Middle frontal gyrus (tissue), 1 donor: ENCODE results near the gene CLDN10.
"Not testable (repeated sequence)": the region's sequence is repeated elsewhere in the genome, so short reads cannot be mapped to it uniquely, and the experiment has no call there.

Experiments used
- DNase-seq: peaks from one replicate; pipeline ENCODE4 v3.0.0-alpha.2; 2015; ENCODE audit warnings: low spot score; ENCODE audit errors: extremely low spot score

CLDN10 gene

GRCh38 chr13:95541308-95541707 lies 11.2 kb upstream of the CLDN10 start:
- no peak for DNase-seq

DNA sequence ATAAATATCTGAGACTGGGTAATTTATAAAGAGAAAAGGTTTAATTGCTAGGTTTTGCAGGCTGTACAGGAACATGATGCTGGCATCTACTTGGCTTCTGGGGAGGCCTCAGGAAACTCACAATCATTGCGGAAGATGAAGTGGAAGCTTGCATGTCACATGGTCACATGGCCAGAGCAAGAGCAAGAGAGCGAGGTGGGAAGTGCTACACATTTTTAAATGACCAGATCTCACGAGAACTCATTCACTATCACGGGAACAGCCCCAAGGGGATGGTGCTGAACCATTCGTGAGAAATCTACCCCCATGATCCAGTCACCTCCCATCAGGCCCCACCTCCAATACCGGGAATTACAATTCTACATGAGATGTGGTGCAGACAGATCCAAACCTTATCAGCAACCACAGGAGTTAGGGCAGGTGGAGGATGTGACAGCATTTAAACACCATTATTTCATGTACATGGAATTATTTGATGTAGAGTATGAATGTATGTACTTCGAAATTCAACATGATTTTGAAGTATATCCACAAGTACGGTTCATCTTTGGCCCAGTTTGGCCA lies 10.5 kb upstream of the CLDN10 start:
- no peak for DNase-seq

DNA sequence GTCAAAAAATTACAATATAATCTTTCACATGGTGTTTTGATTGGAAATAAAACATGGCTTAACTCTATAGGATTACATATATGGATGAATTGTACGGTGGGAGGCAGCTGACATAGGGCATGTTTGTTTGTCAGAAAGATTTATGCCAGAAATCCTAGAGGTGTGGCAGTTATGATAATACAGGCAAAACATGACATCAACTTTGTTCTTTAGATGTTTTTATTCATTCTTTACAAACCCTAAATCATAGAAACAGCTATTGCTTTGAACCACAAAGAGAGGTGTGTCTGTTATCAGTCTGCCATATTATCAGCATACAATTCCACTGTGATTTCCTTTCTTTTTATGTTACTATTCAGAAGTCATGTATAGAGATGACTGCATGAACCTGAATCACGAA lies 8.2 kb upstream of the CLDN10 start:
- no peak for DNase-seq

DNA sequence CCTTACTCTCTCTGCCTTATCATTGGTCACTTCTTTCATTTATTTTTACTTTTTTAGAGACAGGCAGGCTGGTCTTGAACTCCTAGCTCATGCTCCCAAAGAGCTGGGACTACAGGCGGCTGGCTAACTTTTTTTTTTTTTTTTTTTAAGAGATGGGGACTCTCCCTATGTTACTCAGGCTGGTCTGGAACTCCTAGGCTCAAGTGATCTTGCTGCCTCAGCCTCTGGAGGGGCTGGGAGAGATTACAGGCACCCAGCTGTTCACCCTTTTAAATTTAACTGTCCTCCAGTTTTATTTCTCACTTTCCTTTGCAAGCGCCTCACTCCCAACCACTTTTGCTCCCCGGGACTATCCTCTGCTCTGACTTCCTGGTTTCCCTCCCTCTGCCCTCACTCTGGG lies 5.6 kb upstream of the CLDN10 start:
- no peak for DNase-seq

DNA sequence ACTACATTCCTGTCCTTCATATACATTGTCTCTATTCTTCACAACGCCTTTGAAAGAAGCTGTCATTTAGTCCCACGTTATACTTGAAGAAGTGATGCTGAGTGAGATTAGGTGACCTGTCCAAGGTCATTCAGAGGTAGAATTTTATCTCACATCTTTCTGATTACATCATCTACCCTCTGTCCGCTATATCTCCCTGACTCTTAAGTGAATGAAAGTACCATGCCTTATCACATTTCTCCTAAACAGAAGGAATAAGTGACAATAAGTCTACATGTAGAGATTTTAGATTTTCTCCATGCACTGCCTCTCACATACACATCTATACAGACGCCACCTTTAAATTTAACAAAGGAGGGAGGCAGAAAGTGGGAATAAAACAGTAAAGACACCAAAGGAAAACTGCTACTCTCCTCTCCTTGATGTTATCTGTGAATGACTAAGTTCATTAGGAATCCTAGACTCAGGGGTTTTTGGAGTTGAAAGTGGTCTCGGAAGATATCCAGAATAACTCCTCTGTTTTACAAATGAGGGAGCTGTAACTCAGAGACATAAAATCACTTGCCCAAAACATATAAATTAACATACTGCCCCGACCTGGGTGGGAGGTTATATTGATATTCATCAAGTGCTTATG lies 4.9 kb upstream of the CLDN10 start:
- no peak for DNase-seq

- no peak for DNase-seq
Measured at GRCh38 chr13:95552208-95552538, 347 bp upstream of the CLDN10 start.

DNA sequence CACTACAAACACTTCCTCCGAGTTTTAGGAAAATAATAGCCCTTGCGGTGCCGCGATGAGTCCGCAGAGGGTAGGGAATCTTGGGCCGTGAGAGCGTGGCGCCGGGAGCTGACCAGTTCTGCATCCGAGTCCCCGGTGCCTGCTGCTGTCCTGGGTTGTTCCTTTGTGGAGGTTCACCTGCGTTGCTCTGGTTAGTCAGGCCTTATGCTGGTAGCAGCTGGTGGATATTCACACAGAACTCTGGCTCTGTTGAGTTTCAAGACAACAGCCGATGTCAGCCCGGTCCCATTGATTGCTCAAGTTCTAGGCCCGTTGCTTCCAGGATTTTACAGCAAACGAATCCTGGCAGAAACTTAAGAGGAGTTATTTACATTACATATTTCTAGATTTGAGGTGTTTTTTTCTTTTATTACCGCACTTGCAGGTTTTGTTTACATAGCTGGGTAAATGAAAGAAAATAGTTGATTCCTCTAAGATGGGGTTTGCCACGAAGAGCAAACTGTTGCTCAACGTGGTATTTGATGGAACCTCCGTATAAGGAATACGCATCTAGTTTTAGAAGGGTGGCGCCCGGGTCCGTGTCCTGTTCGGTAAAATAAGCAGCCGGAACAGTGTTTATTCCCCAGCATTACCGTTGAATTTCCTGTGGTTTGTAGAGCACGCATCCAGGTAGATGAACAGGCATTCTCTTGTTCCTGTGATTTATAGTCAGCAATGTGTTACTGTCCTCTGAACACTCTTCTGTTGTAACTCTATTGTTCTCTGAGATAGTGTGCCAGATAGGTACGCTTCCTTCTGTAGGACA lies 1.3 kb downstream of the CLDN10 start:
- no peak for DNase-seq

DNA sequence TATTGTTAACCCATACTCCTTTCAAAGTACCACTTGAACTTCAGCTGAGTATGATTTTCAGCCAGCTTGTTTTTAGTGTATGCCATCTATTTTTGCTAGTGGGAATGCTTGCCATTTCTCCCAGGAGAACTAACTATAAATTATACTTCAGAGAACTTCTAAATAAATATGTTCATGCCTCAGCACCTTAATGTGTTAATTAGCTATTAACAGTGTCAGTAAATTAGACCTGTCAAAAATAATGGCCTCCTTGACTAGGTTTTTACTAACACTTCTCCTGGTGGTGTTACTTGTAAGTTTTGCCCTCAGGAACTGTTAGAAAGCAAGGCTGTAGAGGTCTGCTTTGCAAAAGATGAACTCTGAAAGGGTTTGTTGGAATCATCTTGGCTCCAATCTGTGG lies 4.5 kb downstream of the CLDN10 start:
- no peak for DNase-seq

GRCh38 chr13:95559100-95559499 lies 6.6 kb downstream of the CLDN10 start:
- no peak for DNase-seq

DNA sequence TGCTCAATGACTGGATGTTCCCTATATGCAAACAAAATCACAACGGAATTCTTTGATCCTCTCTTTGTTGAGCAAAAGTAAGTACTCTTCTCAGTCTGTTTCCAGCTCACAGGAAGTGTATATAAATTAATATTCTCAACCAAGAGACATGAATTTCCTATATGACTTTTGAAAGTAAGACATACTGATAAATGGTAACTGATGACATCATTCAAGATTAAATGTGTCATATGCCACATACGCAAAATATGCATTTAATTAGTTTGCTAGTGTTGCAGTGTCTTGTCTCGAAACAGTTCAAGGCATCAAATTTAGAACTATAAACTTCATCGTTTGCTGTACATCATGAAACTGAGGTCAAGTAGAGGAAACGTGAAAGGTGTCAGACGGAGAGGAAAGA lies 7.9 kb downstream of the CLDN10 start:
- no peak for DNase-seq

GRCh38 chr13:95564091-95564490 lies 11.6 kb downstream of the CLDN10 start:
- no peak for DNase-seq

DNA sequence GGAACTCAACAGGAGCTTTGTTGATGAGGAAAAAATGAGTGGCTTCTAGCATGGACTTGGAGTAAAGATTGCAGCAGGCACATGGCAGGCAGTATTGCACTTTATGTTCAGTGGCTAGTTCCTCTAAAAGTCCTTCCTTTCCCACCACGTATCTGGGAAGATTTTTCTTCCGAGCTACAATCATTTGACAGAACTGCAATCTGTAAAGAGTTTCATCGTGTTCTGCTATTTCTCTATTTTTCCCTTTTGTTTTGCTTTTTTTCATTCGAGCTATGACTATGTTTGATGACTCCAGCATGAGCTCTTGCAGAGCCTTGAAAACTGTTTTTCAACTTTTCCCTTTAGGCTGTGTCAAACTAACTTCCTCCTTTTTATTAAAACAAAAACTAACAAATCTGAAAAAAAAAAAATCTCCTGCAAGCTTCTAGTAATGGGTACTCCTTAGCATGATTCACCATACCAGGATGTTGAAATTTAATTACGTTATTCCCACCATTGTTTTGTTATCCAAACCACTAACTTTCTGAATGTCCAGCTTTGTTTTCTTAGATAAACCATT lies 12.3 kb downstream of the CLDN10 start:
- no peak for DNase-seq

- not testable (repeated sequence) for DNase-seq
Measured at GRCh38 chr13:95565758-95566157, 13.2 kb downstream of the CLDN10 start.

GRCh38 chr13:95568131-95568530 lies 15.6 kb downstream of the CLDN10 start:
- no peak for DNase-seq

DNA sequence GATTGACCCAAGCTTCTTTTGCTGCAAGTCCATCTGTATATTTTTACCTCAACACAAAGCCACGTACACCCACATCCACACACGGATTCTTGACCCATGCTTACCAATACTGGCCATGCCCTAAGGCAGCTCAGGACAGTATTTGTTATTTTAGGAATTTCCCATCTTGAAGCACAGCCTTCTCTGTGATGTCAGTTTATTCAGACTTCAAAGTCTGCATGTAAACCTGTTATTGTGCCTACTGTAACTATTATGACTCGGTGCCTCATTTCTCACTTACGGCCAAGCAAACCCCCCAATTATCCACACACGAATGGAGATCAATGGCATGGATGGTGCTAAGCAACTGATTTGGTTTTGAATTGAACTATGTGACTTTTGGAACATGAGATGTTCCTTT lies 17.5 kb downstream of the CLDN10 start:
- DNase-seq = no peak

- DNase-seq = no peak
Measured at GRCh38 chr13:95571941-95572340, 19.4 kb downstream of the CLDN10 start.

GRCh38 chr13:95573221-95573620 lies 20.7 kb downstream of the CLDN10 start:
- no peak for DNase-seq

GRCh38 chr13:95579303-95579702 lies 26.8 kb downstream of the CLDN10 start:
- no peak for DNase-seq

- no peak for DNase-seq
Measured at GRCh38 chr13:95585867-95586266, 33.3 kb downstream of the CLDN10 start.

DNA sequence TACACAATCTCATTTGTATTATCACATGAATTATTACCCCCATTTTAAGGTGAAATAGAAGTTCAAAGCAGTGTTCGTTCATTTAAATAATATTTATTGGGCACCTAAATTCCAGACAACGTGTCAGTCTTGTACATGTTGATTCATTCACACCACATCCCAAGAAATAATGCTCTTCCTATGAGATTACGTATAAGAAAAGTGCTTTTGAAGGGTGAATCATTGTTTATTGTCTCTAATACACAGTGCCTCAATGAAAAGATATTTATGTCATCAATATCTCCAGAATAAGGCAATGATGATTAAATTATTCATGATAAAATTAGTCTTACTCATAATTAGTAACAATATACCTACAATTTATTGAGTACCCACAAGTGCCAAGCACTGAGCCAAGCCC lies 35.6 kb downstream of the CLDN10 start:
- no peak for DNase-seq

DNA sequence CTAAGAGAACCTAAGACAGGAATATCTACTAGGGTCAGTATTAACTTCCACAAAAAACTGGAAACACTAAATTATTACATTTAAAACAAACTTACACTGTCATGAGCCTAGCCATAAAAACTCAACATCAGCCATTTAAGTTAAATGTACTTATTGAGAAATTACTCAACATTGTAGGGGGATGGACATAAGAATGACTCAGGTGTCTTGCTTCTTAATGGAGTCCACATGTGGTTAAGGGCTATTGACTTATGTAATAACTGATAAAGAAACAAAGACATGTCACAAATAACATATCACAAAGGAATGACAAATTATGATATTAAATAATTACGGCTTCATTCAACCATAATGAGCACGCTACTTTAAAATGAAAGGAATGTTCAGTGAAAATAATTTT lies 36.2 kb downstream of the CLDN10 start:
- no peak for DNase-seq

- no peak for DNase-seq
Measured at GRCh38 chr13:95593462-95593861, 40.9 kb downstream of the CLDN10 start.

GRCh38 chr13:95596701-95597100 lies 44.2 kb downstream of the CLDN10 start:
- DNase-seq = no peak
